Measurements from ENCODE around the gene PAPOLB.
"Not testable (repeated sequence)": the region's sequence is repeated elsewhere in the genome, so short reads cannot be mapped to it uniquely, and the experiment has no call there.

Gene PAPOLB

DNA sequence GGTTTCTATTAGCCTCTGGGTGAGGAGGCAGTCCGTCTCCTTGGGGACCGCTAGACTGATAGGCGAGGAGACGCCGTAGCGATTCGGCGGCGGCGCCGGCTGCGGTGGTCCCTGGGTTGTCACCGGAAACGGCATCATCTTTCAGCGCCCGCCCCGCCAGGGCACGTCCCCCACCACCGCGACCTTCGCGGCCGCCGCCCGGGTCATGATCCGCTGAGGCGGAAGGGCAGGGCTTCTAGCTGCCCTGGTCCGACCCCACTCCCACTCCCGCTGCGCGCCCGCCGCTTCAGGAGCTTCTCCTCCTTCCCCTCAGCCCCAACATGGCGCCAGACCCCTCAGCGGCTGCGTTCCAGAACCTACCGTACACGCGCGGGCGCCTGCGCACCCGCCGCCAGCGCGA, at the start of gene PAPOLB:
Gene PAPOLB, minus strand, starts transcription at position 358 of the 400 bp plus-strand sequence. Its CDS starts 220 bp downstream, at position 138.
- DNase-seq: no peak

DNA sequence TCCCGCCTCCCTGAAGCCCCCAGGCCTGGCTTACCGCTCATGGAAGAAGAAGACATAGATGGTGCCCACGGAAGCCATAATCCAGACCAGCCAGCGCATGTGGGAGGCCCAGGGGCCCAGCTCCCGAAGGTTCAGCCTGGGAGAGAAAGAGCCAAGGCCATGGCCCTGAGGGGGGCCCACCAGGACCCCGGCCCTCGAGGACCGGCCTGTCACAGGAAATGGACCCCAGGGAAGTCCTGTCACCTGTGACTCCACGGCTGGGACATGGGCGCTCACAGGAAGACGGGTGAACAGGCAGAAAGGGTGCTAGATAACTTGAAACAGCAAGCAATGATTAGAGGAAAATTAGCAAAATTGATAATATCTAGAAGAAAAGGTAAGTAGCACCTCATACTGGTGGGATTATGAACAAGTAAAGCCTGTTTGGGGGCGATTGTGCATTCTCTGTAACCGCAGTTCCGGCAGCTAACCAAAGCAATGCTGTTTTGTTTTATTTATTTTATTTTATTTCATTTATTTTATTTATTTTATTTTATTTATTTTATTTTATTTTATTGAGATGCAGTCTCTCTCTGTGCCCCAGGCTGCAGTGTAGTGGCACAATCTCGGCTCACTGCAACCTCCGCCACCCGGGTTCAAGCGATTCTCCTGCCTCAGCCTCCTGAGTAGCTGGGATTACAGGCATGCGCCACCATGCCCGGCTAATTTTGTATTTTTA, 49.4 kb upstream of the PAPOLB start:
- no peak for DNase-seq

DNA sequence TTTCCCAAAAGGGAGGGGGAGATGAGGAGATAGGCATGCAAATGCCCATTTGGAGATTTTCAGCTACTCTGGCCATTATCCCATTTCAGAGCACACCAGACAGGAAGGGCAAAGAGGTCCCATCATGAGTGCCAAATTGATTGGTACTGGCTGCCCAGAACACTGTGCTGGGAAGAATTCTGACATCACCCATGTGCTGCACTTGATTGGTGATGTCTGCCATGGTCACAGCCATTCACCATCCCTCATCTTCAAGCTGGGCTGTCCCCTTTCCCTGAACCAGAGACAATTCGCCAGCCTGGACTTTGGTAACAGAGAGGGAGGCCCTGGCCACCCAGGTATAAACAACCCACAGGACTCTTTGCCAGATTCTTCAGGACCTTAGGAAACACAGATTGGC, 44.9 kb upstream of the PAPOLB start:
- no peak for DNase-seq

DNA sequence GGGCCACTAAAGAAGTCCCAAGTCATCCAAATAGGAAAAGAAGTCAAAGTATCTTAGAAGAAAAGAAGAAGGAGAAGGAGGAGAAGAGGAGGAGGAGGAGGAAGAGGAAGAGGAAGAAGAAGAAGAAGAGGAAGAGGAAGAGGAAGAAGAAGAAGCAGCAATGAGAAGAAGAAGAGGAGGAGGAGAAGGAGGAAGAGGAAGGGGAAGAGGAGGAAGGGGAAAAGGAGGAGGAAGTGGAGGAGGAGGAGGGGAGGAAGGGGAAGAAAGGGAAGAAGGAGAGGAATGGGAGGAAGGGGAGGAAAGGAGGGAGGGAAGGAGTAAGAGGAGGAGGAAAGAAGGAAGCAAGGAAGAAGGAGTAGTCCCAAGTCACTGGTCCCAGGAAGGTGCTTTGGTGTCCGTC, 43.3 kb upstream of the PAPOLB start:
- no peak for DNase-seq

DNA sequence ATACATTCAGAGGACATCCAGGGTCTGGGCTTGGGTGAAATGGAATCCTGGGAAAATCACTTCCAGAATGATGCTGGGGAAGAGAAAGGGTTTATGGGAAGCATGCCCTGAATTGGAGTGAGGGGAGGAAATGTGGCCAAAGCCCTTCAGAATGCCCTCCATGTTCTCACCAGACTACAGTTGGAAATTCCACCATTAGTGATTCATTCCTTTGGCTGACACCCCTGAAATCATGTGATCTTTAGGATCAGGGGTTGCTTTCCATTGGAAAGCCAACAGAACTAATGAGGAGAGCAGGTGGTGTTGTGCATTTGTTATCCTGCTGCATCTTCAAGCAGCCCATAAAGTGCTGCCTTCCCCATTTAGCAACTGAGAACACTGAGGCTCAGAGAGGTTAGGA, 42.5 kb upstream of the PAPOLB start:
- no peak for DNase-seq

DNA sequence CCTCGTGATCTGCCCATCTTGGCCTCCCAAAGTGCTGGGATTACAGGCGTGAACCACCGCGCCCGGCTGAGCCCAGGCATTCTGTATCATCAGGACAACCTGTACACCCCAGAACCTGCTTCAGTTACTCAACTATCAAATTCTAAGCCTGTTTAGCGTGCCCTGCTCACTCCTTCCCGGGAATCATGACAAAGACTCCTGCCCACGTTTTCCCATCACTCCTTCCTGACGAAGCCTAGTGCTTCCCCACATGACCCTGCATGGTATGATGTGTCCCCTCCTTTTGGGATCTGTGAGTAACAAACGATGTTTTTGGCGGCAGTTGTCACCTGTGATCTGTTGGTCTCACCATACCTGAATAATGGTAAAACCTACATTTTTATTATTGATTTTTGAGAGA, 33.9 kb upstream of the PAPOLB start:
- DNase-seq: no peak

DNA sequence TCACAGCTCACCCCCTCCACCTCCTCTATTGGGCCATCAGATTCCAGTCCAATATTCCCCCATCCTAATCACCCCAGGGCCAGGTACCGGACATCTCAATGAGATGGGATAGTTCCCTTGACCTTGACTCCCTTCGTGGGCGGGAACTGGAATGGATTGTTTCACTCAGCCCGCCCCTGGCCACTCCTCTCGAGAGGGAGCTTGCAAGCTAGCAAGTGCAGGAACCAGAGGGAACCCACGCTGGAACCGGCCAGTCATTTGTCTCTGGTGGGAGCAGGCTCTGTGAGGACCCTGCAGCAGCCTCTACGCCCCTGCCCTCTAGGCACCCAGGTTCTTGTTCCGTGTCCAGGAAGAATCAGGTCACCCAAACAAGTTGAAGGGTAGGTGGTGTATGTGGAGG, 32.7 kb upstream of the PAPOLB start:
- DNase-seq: no peak

DNA sequence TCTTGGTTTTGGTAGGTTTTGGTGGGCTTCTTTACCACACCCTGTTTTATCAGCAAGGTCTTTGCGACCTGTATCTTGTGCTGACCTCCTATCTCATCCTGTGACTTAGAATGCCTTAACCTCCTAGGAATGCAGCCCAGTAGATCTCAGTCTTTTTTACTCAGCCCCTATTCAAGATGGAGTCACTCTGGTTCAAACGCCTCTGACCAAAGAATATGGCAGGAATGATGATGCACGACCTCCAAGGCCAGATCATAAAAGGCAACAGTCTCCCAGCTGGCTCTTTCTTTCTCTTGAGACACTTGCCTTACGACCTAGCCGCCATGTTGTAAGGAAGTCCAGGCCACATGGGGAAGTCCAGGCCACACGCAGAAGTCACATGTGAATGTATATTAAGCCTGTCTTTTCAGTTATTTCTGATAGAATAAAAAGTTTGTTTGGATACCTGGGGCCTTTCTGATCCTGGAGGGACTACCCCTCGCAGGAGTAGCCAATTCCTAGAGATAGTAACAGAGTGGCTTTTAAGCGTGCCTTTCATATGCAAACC, 32.2 kb upstream of the PAPOLB start:
- no peak for DNase-seq

DNA sequence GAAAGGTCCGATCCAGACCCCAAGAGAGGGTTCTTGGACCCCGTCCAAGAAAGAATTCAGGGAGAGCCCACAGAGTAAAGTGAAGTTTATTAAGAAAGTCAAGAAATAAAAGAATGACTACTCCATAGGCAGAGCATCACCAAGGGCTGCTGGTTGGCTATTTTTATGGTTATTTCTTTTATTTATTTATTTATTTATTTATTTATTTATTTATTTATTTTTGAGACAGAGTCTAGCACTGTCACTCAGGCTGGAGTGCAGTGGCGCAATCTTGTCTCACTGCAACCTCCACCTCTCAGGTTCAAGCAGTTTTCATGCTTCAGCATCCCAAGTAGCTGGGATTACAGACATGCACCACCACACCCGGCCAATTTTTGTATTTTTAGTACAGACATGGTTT, 31.4 kb upstream of the PAPOLB start:
- not testable (repeated sequence) for DNase-seq

DNA sequence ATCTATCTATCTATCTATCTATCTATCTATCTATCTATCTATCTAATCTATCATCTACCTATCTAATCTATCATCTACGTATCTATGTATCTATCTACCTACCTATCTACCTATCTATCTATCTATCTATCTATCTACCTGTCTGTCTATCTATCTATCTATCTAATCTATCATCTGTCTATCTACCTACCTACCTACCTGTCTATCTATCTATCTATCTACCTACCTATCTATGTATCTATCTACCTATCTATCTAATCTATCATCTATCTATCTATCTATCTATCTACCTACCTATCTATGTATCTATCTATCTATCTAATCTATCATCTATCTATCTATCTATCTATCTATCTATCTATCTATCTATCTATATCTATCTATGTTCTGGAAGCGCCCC, 29.7 kb upstream of the PAPOLB start:
- not testable (repeated sequence) for DNase-seq

DNA sequence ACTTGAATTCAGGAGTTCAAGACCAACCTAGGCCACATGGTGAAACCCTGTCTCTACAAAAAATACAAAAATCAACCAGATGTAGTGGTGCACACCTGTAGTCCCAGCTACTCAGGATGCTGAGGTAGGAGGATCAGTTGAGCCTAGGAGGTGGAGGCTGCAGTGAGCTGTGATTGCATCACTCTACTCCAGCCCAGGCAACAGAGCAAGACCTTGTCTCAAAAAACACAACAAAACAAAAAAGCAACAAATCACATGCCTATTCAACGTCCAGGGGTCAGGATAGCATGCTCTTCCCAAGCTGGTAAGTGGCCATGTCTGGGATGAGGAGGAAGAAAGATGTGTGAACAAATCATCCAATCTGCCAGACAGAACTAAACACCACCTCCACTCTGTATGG, 27.9 kb upstream of the PAPOLB start:
- no peak for DNase-seq

DNA sequence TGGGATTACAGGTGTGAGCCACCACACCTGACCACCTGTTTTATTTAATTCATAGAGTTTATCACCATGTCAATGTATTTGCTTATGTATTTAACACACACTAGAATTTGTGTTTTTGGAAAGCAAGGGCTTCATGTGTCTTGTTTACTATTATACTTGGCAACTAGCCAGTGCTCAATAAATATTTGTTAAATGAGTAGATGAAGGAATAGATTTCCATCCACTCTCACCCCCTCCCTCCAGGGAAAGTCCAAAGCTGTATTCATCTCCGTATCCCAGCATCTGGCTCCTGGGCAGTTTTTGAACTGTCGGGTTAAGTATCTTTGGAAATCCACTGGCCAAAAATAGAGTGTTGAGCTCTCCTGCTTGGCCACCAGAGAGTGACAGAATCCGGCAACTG, 26.3 kb upstream of the PAPOLB start:
- no peak for DNase-seq

DNA sequence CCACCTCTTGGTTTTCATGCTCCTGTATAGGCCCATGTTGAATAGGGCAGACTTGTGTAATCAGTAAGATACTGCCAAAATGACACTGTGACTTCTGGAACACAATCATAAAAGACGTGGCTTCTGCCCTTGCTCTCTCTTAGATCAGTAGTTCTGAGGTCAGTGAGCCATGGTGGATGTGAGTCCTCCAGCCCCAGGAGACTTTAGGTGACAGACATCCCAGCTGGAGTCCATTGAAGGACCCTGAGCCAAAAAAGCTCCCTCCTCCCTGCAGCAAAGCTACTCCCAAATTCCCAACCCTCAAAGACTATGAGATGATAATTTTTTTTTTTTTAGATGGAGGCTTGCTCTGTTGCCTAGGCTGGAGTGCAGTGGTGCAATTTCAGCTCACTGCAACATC, 24.8 kb upstream of the PAPOLB start:
- no peak for DNase-seq

DNA sequence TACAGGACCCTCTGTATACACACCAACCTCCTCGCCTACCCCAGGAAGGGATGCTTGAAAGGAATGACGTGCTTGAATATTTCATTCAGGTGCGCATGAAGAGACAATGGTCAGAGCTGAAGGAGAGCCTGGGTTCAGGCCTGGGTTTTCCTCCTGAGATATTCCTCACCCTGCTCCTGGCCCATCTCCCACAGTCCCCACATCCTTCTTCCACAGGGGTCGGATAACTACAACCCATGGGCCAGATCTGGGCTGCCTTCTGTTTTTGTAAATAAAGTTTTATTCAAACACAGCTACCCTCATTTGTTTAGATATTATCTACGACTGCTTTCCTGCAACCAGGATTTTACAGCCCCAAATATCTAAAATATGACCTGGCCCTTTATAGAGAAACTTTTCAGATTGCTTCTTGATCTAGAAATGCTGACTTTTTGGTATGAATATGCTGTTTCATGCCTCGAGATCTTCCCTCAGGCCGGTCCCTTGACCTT, 23.5 kb upstream of the PAPOLB start:
- DNase-seq: no peak

DNA sequence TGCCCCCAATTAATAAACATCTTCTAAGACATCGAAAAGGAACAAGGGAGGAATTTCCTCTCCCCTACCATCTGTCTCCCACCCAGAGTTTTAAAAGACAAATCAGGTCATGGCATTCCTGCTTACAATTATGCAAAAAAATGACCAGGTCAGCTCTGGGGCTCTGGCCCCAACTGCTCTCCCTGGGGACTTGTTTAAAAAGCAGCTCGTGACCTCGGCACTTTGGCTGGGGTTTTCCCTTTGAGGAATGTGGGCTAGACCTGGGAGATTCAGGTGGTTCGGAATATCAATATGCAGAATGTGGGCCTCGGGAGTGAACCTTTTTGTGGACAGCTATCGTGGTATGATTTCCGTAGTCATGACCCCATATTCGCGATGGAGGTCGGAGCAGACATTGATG, 22.3 kb upstream of the PAPOLB start:
- DNase-seq: no peak

DNA sequence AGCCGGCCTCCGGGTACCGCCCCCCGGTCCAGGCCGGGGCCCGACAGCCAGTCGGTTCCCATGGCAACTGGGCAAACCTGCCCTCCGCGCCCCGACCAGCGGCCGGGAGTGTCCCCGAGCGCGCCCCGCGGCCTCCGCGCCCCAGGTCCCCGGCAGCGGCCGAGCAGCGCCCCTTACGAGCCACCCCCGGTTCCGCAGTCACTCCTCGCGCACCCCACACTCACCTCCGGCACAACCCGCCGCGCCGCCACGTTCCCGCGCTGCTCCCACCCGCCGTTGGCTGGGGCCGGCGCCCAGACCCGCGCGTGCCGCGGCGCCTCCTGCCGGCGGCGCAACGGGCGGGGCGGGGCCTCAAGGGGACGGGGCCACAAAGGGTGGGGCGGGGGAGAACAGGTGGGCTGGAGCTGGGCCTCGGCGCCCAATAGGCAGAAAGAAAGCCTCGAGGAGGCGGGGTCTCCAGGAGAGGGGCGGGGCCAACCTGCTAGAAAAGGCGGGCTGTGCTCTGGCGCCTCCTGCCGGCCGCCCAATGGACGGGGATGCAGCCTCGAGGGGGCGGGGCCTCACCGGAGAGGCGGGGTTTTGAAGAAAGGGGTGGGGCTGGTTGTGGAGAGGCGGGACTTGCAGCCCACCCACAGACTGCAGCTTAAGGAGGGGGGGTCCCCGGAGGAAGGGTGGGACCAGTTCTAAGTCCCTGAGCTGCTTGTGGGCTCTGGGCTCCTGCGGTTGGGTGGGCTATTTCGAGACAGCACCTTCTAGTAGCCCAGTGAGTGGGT, 21.7 kb upstream of the PAPOLB start, which contains the start of gene RADIL:
Gene RADIL, minus strand, starts transcription at position 345 of the 773 bp plus-strand sequence. CDS start 5,577 bp downstream, outside the sequence.
- DNase-seq: peak; percentile 6

DNA sequence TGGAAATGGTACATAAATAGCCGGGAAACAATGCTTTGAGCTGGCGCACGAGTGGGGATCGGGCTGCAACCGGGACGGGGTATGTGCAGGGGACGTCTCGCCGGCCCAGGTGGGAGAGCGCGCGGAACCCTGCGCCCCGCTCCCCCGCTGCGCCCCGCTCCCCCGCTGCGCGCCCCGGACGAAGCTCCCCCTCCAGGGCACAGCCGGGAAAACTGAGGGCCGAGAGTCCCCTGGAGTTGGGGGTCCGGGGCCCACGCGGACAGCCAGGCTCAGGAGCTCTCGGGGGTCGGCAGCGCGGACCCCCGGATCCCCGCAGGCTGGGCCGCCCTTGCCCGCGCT, 21.2 kb upstream of the PAPOLB start:
- DNase-seq: no peak

DNA sequence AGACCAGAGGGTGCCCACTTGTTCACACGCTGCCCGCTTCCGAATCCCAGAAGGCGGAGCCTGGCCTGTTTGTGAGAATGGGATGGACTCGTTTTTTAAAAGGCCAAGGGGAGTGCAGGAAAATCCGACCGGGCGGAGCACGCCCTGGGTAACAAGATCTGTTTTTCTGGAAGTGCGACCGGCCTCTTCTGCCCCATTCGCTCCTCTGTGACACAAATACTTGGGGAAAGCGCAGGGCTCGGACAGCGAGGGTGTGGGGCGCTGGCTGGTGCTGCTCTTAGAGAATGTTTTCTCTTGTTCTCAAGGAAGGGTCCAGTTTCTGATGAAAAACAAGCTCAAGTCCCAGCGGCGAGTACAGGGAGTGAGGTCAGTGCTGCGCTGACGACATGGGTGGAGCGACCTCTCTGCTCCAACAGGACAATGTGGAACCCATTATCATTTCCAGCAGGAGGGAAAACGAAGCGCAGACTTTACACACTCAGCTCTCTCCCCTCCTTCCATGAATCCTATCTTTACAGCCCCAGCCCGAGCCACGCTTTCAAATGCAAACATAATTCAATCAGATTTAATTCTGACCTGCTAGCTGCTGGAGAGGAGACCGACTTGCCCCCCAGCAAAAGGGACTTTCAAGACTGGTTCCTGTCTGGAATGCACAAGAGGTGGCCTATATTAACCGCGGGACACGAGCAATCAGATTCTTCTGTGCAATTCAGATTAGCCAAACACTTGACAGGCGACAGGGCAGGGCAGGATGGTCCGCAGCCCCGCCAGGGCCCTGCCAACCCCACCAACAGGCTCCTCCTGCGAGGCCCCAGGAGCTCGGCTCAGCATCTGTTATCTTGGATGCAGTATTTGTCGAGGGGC, 20.6 kb upstream of the PAPOLB start:
- no peak for DNase-seq

DNA sequence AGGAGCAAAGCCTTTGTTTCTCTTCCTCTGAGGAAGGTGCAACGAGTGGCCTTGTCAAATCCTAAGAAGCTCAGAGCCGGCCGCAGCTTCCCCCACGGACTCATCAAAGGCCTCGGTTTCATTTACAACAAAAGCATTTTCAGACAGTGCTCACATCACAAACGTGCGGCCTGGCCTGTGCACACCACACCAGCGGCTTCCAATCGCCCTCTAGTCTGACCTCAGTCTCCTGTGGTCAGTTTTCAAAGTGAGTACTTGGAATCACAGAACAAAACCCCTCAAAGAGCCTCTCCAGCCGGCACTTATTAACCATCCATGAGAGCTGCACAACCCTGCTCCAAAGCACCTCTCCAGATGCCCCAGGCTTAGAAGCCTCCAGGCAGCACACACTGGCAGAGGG, 18.4 kb upstream of the PAPOLB start:
- DNase-seq: no peak

DNA sequence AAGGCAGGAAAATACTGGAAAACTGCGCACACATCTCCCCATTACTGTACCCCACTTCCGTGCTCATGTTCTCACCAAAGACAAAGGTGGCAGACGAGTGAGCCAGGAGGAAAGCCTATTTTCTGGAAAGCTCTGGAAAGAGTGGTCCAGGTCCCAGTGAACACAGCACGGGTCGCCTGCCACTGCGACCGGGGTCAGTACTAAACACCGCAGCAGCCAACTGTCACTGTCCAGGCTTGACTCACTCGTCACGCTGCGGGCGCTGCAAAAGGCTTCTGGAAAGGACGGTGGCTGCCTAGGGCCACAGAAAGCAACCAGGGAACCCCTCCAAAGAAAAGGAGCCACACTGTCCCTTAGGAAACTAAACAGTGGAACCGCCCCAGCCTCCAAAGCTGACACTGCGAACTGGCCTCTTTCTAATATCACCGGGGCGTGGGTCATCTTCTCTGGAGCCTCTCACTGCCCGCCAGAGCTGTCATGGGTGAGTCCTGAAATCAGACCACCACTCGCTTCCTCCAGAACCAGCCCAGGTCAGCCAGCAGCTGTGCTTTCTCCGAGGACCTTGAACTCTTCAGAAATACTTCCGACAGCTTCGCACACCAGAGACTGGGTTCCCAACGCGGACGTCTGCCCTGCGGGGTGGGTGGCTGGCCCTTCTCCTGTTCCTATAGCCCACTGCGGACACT, 17.7 kb upstream of the PAPOLB start:
- DNase-seq: no peak

DNA sequence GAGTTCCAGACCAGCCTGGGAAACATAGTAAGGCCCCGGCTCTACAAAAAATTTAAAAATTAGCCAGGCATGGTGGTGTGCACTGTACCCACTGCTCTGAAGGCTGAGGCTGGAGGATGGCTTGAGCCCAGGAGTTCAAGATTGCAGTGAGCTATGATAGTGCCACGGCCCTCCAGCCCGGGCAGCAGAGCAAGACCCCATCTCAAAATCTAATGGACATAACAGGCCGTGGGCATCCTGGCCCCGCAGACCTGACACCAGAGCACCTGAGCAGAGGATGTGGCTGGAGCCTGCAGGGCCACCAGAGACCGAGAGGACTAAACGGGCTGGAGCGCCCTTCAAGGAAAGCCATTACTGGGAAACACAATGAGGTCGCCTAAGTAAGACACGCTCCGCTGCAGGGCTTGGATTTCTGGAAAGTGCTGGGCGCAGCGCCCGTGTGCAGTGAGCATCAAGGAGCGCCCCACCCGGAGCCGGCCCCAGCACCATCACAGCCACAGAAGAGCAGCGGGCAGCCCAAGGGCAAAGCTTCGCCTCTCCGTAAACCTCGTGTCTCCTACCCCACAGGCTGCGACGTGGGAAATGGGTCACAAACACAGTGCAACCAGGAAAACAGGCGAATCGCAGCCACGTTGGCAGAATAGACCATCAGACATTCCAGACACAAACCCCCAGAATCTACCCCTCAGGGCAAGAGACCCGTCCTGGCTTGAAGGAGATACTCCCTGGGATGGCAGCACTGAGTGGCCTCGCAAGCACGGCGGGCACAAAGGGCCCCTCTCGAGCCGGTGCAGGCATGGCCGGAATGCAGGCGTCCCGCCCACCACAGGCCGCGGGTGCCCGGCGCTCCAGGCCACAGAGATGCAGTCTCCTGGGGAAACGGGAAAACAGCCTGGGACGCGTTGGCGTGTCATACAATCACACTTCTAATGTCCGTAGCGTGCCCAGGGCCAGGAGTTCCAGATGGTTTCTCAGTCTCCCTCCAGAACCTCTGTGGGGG, 16.8 kb upstream of the PAPOLB start:
- DNase-seq: no peak
